Sigmoid colon (tissue), 4 donors: ENCODE results near the gene PLEKHG3.

Source experiments
- CTCF ChIP-seq, 4 experiments: fragments of 450-650 bp in 3 of 4; fragments of 200-600 bp in 1 of 4; IDR thresholded peaks; one replicate each; pipeline ENCODE4 v1.5.1; 2016 to 2019; ENCODE audit warnings: antibody characterized with exemption in 4 of 4, mild to moderate bottlenecking in 3 of 4, moderate library complexity in 2 of 4
- EP300 ChIP-seq, 4 donors: sonication (generic); formaldehyde crosslinking; IDR thresholded peaks; one replicate each; pipeline ENCODE4 v1.6.1; 2017; ENCODE audit warnings: antibody characterized with exemption in 4 of 4

GRCh38 chr14:64718762-64719161, 14.5 kb downstream of the PLEKHG3 start:
- no peak for TF ChIP-seq CTCF (IDR thresholded peaks at IDR 0.05)
- no peak for TF ChIP-seq EP300 (IDR thresholded peaks at IDR 0.05)
